A549 (cell line): ENCODE results near the gene LMF1. TPM values are rescaled to one million over a fixed set of nuclear protein-coding genes. Genes with fewer than 3 reads are reported as not detected.
"Not testable (repeated sequence)": the region's sequence is repeated elsewhere in the genome, so short reads cannot be mapped to it uniquely, and the experiment has no call there.

ENCODE experiments used
- ATAC-seq, 2 experiments: fragments of 200-7000 bp in 1 of 2; fragments of >200 bp in 1 of 2; cut with Nextera tagmentation in 1 of 2; cut with Tn5 transposase in 1 of 2; 3 replicates each; pipeline versions ENCODE4 v1.8.0 to v1.9.1; 2018 to 2020; ENCODE audit warnings: mild to moderate bottlenecking in 1 of 2, moderate library complexity in 1 of 2
- CTCF ChIA-PET: fragments of 300-600 bp; sonication (Branson Sonifier 250); formaldehyde crosslinking; extraction: SDS; loops from one replicate; lab custom pipeline; 2021; ENCODE audit warnings: antibody characterized with exemption, inconsistent platforms; lab: Yijun Ruan, JAX
- POLR2A ChIA-PET: fragments of 350-600 bp; formaldehyde crosslinking; extraction: SDS; loops from one replicate; lab custom pipeline; 2021; ENCODE audit warnings: antibody characterized with exemption, inconsistent platforms; lab: Yijun Ruan, JAX
- DNase-seq, 2 experiments: peaks; one replicate each; pipeline versions ENCODE4 v3.0.0 to v3.0.0-alpha.2; 2011 to 2016; ENCODE audit warnings: low read depth in 1 of 2, low spot score in 1 of 2
- FAIRE-seq: peaks from 2 replicates; lab custom pipeline; 2011; peaks lifted over from hg19 to GRCh38; lab: Jason Lieb, UNC
- H3K27ac ChIP-seq, 2 experiments: fragments of >200 bp; sonication (Bioruptor Twin); formaldehyde crosslinking; 3 replicates each; pipeline ENCODE4 v1.5.1; 2016 to 2017
- H3K4me1 ChIP-seq: fragments of >200 bp; sonication (Bioruptor Twin); formaldehyde crosslinking; 3 replicates; pipeline ENCODE4 v1.6.1; 2016
- H3K4me2 ChIP-seq: fragments of >200 bp; sonication (Bioruptor Twin); formaldehyde crosslinking; 3 replicates; pipeline ENCODE4 v1.6.1; 2016
- H3K4me3 ChIP-seq: fragments of >200 bp; sonication (Bioruptor Twin); formaldehyde crosslinking; 3 replicates; pipeline ENCODE4 v1.5.1; 2016
- H3K9me3 ChIP-seq: fragments of >200 bp; sonication (Bioruptor Twin); formaldehyde crosslinking; 3 replicates; pipeline ENCODE4 v1.6.1; 2016
- BHLHE40 ChIP-seq: IDR thresholded peaks from 2 replicates; pipeline ENCODE4 v1.6.1; 2012; ENCODE audit warnings: low read depth, low read length, inconsistent platforms
- EHMT2 ChIP-seq: fragments of 200-600 bp; sonication (generic); IDR thresholded peaks from 2 replicates; pipeline ENCODE4 v1.6.1; 2016; ENCODE audit warnings: antibody characterized with exemption, low read depth, mild to moderate bottlenecking, moderate library complexity
- FOSL2 ChIP-seq, 2 experiments: fragments of 450-650 bp in 1 of 2; fragments of >200 bp in 1 of 2; sonication (Bioruptor Twin) in 1 of 2; formaldehyde crosslinking; IDR thresholded peaks; 2 replicates each; pipeline versions ENCODE4 v1.5.0 to v1.6.1; 2016 to 2020; ENCODE audit warnings: mild to moderate bottlenecking in 1 of 2, moderate library complexity in 1 of 2
- HDAC2 ChIP-seq: fragments of 200-600 bp; sonication (generic); IDR thresholded peaks from 2 replicates; pipeline ENCODE4 v1.6.1; 2016
- HEYL ChIP-seq: fragments of 250-450 bp; sonication (Bioruptor Pico); IDR thresholded peaks from 2 replicates; pipeline ENCODE4 v1.8.0; 2021; ENCODE audit warnings: mild to moderate bottlenecking, moderate library complexity
- HOXA7 ChIP-seq: fragments of 250-450 bp; sonication (Bioruptor Pico); IDR thresholded peaks from 2 replicates; pipeline ENCODE4 v1.5.0; 2020; ENCODE audit warnings: mild to moderate bottlenecking, moderate library complexity
- HOXB13 ChIP-seq: fragments of 250-450 bp; sonication (Bioruptor Pico); IDR thresholded peaks from 2 replicates; pipeline ENCODE4 v1.5.0; 2020; ENCODE audit warnings: low read depth, mild to moderate bottlenecking, moderate library complexity
- KDM5A ChIP-seq: fragments of 200-600 bp; sonication (generic); IDR thresholded peaks from 2 replicates; pipeline ENCODE4 v1.6.1; 2016; ENCODE audit warnings: antibody characterized with exemption, mild to moderate bottlenecking
- MAFK ChIP-seq: fragments of 450-650 bp; IDR thresholded peaks from 2 replicates; pipeline ENCODE4 v1.6.1; 2014; ENCODE audit not compliant: partially characterized antibody
- NFE2L2 ChIP-seq: fragments of 150-350 bp; conservative IDR thresholded peaks from 2 replicates; pipeline ENCODE4 v1.6.1; 2014; ENCODE audit warnings: low read length
- RCOR1 ChIP-seq: fragments of 150-350 bp; IDR thresholded peaks from 2 replicates; pipeline ENCODE4 v1.6.1; 2014; ENCODE audit warnings: antibody characterized with exemption, low read length, low read depth
- RFX5 ChIP-seq: fragments of 450-650 bp; IDR thresholded peaks from 2 replicates; pipeline ENCODE4 v1.7.1; 2014; ENCODE audit warnings: antibody characterized with exemption, mild to moderate bottlenecking, moderate library complexity
- TP53 ChIP-seq: fragments of 250-450 bp; sonication (Bioruptor Pico); IDR thresholded peaks from 2 replicates; pipeline ENCODE4 v1.5.0; 2021; ENCODE audit warnings: mild to moderate bottlenecking, moderate library complexity
- ZFP36 ChIP-seq: fragments of 450-650 bp; IDR thresholded peaks from 2 replicates; pipeline ENCODE4 v1.6.1; 2014; ENCODE audit warnings: borderline replicate concordance; ENCODE audit not compliant: partially characterized antibody
- WGBS: methylation state at CpG from one replicate; pipeline ENCODE4 v1.1.6; 2017; ENCODE audit errors: missing lambda C conversion rate; 5-methylcytosine and 5-hydroxymethylcytosine counted together
- polyA plus RNA-seq, 4 experiments: library from polyadenylated mRNA; depleted of rRNA in 3 of 4; stranded (reverse); fragments of >200 nt; fragmentation: RNase III in 1 of 4; extraction: RNeasy Plus Mini Kit Qiagen cat#74134 plus additional on column Dnase treatment in 1 of 4; gene quantifications; 2 replicates in 3 of 4; 3 replicates in 1 of 4; pipeline ENCODE4 v1.2.3, GENCODE V29; 2011 to 2017
- TF ChIP-seq, protein P1 (sequence below): fragments of 250-450 bp; sonication (Bioruptor Pico); IDR thresholded peaks from 2 replicates; pipeline ENCODE4 v1.5.0; 2021; ENCODE audit warnings: mild to moderate bottlenecking, moderate library complexity, borderline replicate concordance
- TF ChIP-seq, protein P2 (sequence below): fragments of 450-650 bp; IDR thresholded peaks from 2 replicates; pipeline ENCODE4 v1.6.1; 2014; ENCODE audit warnings: antibody characterized with exemption
- TF ChIP-seq, protein P3 (sequence below): fragments of 200-600 bp; sonication (generic); IDR thresholded peaks from 2 replicates; pipeline ENCODE4 v1.6.1; 2016; ENCODE audit warnings: antibody characterized with exemption, mild to moderate bottlenecking, moderate library complexity
- TF ChIP-seq, protein P4 (sequence below): fragments of >200 bp; sonication (Bioruptor Twin); formaldehyde crosslinking; IDR thresholded peaks from 3 replicates; pipeline ENCODE4 v1.6.1; 2016

Gene LMF1
- polyA plus RNA-seq, 2 of the 4 experiments (the other 2 are of a cell fraction) = 8.8 to 10.9 TPM

DNA sequence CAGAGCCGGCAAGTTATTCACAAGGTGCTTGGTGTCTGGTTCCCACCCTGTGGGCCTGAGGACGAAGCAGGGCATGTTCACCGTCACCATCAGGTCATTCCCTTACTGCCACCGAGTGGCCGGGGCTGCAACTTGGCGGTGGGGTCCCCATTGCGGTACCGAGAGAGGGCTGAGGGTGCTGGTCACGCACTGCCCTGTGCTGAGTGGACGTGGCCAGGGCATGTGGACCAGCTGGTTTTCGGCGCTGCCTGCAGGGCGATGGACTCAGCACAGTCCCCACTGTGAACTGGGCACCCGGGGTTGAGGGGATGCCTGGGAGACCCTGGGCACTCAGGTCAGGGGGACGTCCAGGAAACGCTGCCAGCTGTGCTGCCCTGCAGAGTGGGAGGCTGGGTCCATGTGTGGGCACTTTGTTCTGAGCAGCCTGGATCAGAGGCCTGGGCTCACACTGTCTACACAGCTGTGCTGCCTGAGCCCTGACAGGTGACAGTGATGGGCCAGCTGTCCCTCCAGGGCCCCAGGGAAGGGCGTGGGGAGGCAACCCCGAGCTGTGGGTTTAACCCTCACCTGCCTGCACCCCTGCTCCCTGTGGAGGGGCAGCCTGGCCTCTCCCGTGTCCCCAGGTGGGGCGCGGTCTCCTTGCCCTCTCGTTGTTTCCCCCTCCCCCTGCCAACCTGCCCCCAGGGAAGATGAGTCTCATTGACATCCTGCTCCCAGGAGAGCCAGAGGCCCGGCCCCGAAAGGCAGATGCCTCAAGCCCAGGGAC is 131.0 kb downstream of the LMF1 start (continued):
- no peak for TF ChIP-seq NFE2L2
- no peak for TF ChIP-seq ZFP36
- no peak for TF ChIP-seq HOXA7 (CRISPR knock-in tag)
- TF ChIP-seq, protein P1, sequence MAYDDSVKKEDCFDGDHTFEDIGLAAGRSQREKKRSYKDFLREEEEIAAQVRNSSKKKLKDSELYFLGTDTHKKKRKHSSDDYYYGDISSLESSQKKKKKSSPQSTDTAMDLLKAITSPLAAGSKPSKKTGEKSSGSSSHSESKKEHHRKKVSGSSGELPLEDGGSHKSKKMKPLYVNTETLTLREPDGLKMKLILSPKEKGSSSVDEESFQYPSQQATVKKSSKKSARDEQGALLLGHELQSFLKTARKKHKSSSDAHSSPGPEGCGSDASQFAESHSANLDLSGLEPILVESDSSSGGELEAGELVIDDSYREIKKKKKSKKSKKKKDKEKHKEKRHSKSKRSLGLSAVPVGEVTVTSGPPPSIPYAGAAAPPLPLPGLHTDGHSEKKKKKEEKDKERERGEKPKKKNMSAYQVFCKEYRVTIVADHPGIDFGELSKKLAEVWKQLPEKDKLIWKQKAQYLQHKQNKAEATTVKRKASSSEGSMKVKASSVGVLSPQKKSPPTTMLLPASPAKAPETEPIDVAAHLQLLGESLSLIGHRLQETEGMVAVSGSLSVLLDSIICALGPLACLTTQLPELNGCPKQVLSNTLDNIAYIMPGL (CRISPR knock-in tag) = no peak
- TF ChIP-seq, protein P2, sequence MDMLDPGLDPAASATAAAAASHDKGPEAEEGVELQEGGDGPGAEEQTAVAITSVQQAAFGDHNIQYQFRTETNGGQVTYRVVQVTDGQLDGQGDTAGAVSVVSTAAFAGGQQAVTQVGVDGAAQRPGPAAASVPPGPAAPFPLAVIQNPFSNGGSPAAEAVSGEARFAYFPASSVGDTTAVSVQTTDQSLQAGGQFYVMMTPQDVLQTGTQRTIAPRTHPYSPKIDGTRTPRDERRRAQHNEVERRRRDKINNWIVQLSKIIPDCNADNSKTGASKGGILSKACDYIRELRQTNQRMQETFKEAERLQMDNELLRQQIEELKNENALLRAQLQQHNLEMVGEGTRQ = no peak
- no peak for TF ChIP-seq KDM5A

DNA sequence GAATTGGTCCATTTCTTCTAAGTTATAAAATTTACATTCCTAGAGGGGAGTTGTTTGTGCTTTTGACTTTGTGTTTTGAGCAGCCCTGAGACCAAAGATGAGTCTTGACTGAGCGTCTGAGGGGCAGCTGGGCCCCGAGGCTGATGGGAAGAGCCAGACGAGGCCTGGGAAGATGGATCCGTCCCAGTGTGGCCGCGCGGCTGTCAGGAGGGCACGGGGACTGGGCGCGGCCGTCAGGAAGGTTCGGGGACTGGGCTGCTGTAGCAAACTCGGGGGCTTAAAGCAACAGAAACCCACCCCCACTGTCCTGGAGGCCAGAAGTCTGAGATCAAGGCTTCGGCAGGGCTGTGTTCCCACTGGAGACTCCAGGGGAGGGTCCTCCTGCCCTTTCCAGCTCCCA is 132.0 kb downstream of the LMF1 start:
- ATAC-seq = no peak
- no peak overlapping the region for H3K27ac ChIP-seq
- TF ChIP-seq FOSL2 (IDR thresholded peaks at IDR 0.05) (no peak), FOSL2 (CRISPR knock-in tag; IDR thresholded peaks at IDR 0.05) (no peak), RCOR1 (no peak), HEYL (CRISPR knock-in tag) (no peak), EHMT2 (no peak)
- TF ChIP-seq, protein P3, sequence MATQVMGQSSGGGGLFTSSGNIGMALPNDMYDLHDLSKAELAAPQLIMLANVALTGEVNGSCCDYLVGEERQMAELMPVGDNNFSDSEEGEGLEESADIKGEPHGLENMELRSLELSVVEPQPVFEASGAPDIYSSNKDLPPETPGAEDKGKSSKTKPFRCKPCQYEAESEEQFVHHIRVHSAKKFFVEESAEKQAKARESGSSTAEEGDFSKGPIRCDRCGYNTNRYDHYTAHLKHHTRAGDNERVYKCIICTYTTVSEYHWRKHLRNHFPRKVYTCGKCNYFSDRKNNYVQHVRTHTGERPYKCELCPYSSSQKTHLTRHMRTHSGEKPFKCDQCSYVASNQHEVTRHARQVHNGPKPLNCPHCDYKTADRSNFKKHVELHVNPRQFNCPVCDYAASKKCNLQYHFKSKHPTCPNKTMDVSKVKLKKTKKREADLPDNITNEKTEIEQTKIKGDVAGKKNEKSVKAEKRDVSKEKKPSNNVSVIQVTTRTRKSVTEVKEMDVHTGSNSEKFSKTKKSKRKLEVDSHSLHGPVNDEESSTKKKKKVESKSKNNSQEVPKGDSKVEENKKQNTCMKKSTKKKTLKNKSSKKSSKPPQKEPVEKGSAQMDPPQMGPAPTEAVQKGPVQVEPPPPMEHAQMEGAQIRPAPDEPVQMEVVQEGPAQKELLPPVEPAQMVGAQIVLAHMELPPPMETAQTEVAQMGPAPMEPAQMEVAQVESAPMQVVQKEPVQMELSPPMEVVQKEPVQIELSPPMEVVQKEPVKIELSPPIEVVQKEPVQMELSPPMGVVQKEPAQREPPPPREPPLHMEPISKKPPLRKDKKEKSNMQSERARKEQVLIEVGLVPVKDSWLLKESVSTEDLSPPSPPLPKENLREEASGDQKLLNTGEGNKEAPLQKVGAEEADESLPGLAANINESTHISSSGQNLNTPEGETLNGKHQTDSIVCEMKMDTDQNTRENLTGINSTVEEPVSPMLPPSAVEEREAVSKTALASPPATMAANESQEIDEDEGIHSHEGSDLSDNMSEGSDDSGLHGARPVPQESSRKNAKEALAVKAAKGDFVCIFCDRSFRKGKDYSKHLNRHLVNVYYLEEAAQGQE = no peak
- H3K4me1 ChIP-seq = no peaks in the 10 kb centered on the region
- FAIRE-seq = no peak
- CTCF ChIA-PET = interaction anchor here (1.2 kb wide), 1 partner anchor 219 kb away, joined by 4 read pairs; no protein-coding TSS in a partner anchor
- no peak overlapping the region for H3K4me3 ChIP-seq
- H3K9me3 ChIP-seq = peaks cover 20% of the 10 kb centered on the region
- 73% methylated on average over 14 of the region's 14 CpGs for WGBS
- no peak for DNase-seq
- POLR2A ChIA-PET = no interaction called here
- H3K4me2 ChIP-seq = no peak overlapping the region

DNA sequence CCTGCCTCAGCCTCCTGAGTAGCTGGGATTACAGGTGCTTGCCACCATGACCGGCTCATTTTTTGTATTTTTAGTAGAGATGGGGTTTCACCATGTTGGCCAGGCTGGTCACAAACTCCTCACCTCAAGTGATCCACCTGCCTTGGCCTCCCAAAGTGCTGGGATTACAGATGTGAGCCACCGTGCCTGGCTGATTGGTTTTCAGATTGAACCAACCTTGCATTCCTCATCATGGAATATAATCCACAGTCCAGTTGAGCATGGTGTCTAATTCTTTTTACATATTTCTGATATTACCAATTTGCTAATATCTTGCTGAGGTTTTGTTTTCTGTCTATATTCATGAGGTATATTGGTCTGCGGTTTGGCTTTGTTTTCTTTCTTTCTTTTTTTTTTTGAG is 134.0 kb downstream of the LMF1 start:
- H3K9me3 ChIP-seq = peaks cover 20% of the 10 kb centered on the region
- ATAC-seq, H3K4me1 ChIP-seq, FAIRE-seq, H3K27ac ChIP-seq, H3K4me2 ChIP-seq, POLR2A ChIA-PET, H3K4me3 ChIP-seq, CTCF ChIA-PET, DNase-seq: not testable (repeated sequence)
- 42% methylated on average over 3 of the region's 3 CpGs for WGBS

DNA sequence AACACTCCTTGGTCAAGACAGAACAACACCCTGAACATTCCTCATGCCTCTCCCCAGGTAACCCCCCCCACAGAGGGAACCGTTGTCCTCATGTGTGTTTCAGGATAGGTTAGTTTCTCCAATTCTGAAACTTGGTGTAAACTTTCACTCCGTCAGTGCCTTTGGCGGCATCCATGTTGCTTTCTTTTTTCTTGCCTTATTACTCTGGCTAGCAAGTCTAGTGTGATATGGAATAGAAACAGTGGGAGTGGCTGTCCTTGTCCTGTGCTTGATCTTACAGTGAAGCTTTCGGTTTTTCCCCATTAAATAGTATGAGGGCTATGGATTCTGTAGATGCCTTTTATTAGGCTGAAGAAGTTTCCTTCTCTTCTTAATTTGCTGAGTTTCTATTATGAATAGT is 134.6 kb downstream of the LMF1 start:
- no peak overlapping the region for H3K4me2 ChIP-seq
- H3K9me3 ChIP-seq = peaks cover 20% of the 10 kb centered on the region
- H3K4me1 ChIP-seq = peaks cover 3% of the 10 kb centered on the region; the same call in 1 of the 3 replicates
- FAIRE-seq (no peak), DNase-seq (no peak), ATAC-seq (no peak)
- H3K27ac ChIP-seq = no peak overlapping the region
- H3K4me3 ChIP-seq = no peak overlapping the region
- 55% methylated on average over 4 of the region's 4 CpGs for WGBS
- CTCF ChIA-PET = interaction anchor here (1.1 to 1.2 kb wide), 2 partner anchors 90 to 221 kb away, joined by 4 read pairs; no protein-coding TSS in a partner anchor
- POLR2A ChIA-PET = no interaction called here
- TF ChIP-seq, protein P3 = no peak
- TF ChIP-seq, protein P4, sequence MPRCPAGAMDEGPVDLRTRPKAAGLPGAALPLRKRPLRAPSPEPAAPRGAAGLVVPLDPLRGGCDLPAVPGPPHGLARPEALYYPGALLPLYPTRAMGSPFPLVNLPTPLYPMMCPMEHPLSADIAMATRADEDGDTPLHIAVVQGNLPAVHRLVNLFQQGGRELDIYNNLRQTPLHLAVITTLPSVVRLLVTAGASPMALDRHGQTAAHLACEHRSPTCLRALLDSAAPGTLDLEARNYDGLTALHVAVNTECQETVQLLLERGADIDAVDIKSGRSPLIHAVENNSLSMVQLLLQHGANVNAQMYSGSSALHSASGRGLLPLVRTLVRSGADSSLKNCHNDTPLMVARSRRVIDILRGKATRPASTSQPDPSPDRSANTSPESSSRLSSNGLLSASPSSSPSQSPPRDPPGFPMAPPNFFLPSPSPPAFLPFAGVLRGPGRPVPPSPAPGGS = no peak
- TF ChIP-seq HDAC2 = no peak
- TF ChIP-seq RFX5 = no peak
- TF ChIP-seq BHLHE40 = no peak
- TF ChIP-seq NFE2L2 = no peak
- TF ChIP-seq MAFK = no peak
- no peak for TF ChIP-seq TP53 (CRISPR knock-in tag)
- TF ChIP-seq KDM5A = no peak
- TF ChIP-seq HOXB13 (CRISPR knock-in tag) = no peak
